ENCODE data around the gene SP140. TPM values are rescaled to one million over a fixed set of nuclear protein-coding genes. Genes with fewer than 3 reads are reported as not detected.
"Not testable (repeated sequence)": the region's sequence is repeated elsewhere in the genome, so short reads cannot be mapped to it uniquely, and the experiment has no call there.

The SP140 gene
- polyA plus RNA-seq, 3 donors: 2.5 to 7.3 (median 5.9) TPM

DNA sequence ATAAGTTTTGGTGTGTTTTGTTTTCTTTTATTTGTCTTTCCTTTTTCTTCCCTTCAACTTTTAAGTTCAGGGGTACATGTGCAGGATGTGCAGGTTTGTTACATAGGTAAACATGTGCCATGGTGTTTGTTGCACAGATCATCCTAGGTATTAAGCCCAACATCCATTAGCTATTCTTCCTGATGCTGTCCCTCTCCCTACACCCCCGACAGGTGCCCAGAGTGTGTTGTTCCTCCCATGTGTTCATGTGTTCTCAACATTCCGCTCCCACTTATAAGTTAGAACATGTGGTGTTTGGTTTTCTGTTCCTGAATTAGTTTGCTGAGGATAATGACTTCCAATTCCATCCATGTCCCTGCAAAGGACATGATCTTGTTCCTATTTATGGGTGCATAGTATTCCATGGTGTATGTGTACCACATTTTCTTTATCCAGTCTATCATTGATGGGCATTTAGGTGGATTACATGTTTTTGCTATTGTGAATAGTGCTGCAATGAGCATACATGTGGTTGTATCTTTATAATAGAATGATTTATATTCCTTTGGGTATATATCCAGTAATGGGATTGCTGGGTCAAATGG, 117.6 kb downstream of the SP140 start:
- intact Hi-C loops (cut with micrococcal nuclease): loop anchor here in 1 of 2 donors (5.0 kb wide), 1 partner anchor 124 kb away; no protein-coding TSS in a partner anchor
- Mint-ChIP-seq H3K4me1 (peaks cover 12% of the 10 kb centered on the region), H3K9me3 (peaks cover 4 to 31% (median 15%) of the 10 kb centered on the region in 7 donors), H3K36me3 (peaks cover 42 to 46% of the 10 kb centered on the region in 2 donors)
- H2AFZ ChIP-seq (ENCODE audit: insufficient read depth, low read depth, low read length, poor library complexity, severe bottlenecking); DNase-seq; H3K27me3 Mint-ChIP-seq (ENCODE audit: low read depth in 3 of 3); H3K27me3 ChIP-seq (ENCODE audit: control insufficient read depth in 2 of 2, insufficient read depth in 2 of 2, low read length in 2 of 2); H3K4me3 ChIP-seq (replicated peaks in 1 of 3; ENCODE audit: low read depth in 2 of 3, low read length in 3 of 3); H3K9ac ChIP-seq (ENCODE audit: insufficient read depth, low read length, poor library complexity, severe bottlenecking); H3K4me1 ChIP-seq (ENCODE audit: control insufficient read depth in 1 of 2, insufficient read depth in 2 of 2, low read length in 2 of 2); H3K9me3 ChIP-seq (replicated peaks in 1 of 2; ENCODE audit: control insufficient read depth in 1 of 2, insufficient read depth in 1 of 2, low read length in 2 of 2); H3K4me2 ChIP-seq (replicated peaks; ENCODE audit: extremely low read depth, low read length, poor library complexity, severe bottlenecking); H3K27ac Mint-ChIP-seq; H3K4me3 Mint-ChIP-seq; H3K27ac ChIP-seq (ENCODE audit: low read depth in 1 of 2, low read length in 2 of 2): not testable (repeated sequence)
- peaks cover 21% of the 10 kb centered on the region for H3K79me2 ChIP-seq (ENCODE audit: insufficient read depth, low read length)
- peaks cover 34% of the 10 kb centered on the region for H4K20me1 ChIP-seq (ENCODE audit: insufficient read depth, low read length)
- H3K36me3 ChIP-seq (replicated peaks in 1 of 2; ENCODE audit: control insufficient read depth in 1 of 2, insufficient read depth in 2 of 2, low read length in 2 of 2): peaks cover 6 to 33% of the 10 kb centered on the region in 2 donors
- WGBS (ENCODE audit: insufficient coverage): no CpG with 5 or more reads among the region's 2 CpGs

- intact Hi-C loops (cut with micrococcal nuclease): loop anchor here in 1 of 2 donors (5.0 kb wide), 1 partner anchor 124 kb away; no protein-coding TSS in a partner anchor
- Mint-ChIP-seq H3K36me3 (peaks cover 42 to 46% of the 10 kb centered on the region in 2 donors), H3K27ac (no peak overlapping the region), H3K4me3 (no peak overlapping the region), H3K27me3 (ENCODE audit: low read depth in 3 of 3) (peaks cover 0 to 2% (median 0%) of the 10 kb centered on the region in 3 donors), H3K9me3 (peaks cover 4 to 31% (median 15%) of the 10 kb centered on the region in 7 donors), H3K4me1 (peaks cover 17% of the 10 kb centered on the region)
- Histone ChIP-seq H3K79me2 (ENCODE audit: insufficient read depth, low read length) (peaks cover 21% of the 10 kb centered on the region), H3K9me3 (replicated peaks in 1 of 2; ENCODE audit: control insufficient read depth in 1 of 2, insufficient read depth in 1 of 2, low read length in 2 of 2) (peaks cover 0 to 8% of the 10 kb centered on the region in 2 donors), H3K4me2 (replicated peaks; ENCODE audit: extremely low read depth, low read length, poor library complexity, severe bottlenecking) (no peak overlapping the region), H2AFZ (ENCODE audit: insufficient read depth, low read depth, low read length, poor library complexity, severe bottlenecking) (no peak overlapping the region), H3K9ac (ENCODE audit: insufficient read depth, low read length, poor library complexity, severe bottlenecking) (no peak overlapping the region), H3K36me3 (replicated peaks in 1 of 2; ENCODE audit: control insufficient read depth in 1 of 2, insufficient read depth in 2 of 2, low read length in 2 of 2) (peaks cover 6 to 33% of the 10 kb centered on the region in 2 donors), H4K20me1 (ENCODE audit: insufficient read depth, low read length) (peaks cover 36% of the 10 kb centered on the region), H3K4me1 (ENCODE audit: control insufficient read depth in 1 of 2, insufficient read depth in 2 of 2, low read length in 2 of 2) (peaks cover 5% of the 10 kb centered on the region in 2 donors), H3K4me3 (replicated peaks in 1 of 3; ENCODE audit: low read depth in 2 of 3, low read length in 3 of 3) (no peak overlapping the region), H3K27ac (ENCODE audit: low read depth in 1 of 2, low read length in 2 of 2) (no peak overlapping the region), H3K27me3 (ENCODE audit: control insufficient read depth in 2 of 2, insufficient read depth in 2 of 2, low read length in 2 of 2) (no peaks in the 10 kb centered on the region)
- no peak for TF ChIP-seq CTCF (IDR thresholded peaks at IDR 0.05)
- WGBS (ENCODE audit: insufficient coverage): no CpG with 5 or more reads among the region's 1 CpG
- no peak for DNase-seq
Observed at GRCh38 chr2:230343747-230344146, 118.2 kb downstream of the SP140 start.
